NOMO-1 (cell line): Measurements from ENCODE around the gene PSTPIP1.

Experiments used
- DNase-seq, 2 experiments: peaks; one replicate each; lab custom pipeline; 2025; ENCODE audit not compliant: unreplicated experiment in 2 of 2; lab: John Stamatoyannopoulos, UW

Gene PSTPIP1

GRCh38 chr15:77028451-77029165, 33.7 kb downstream of the PSTPIP1 start:
- DNase-seq: no peak

- no peak for DNase-seq
Observed at GRCh38 chr15:77029166-77030047, 34.5 kb downstream of the PSTPIP1 start.

- DNase-seq: no peak
Observed at GRCh38 chr15:77030048-77030927, 35.4 kb downstream of the PSTPIP1 start.

- DNase-seq: no peak
Observed at GRCh38 chr15:77030928-77031375, 36.0 kb downstream of the PSTPIP1 start.

GRCh38 chr15:77031376-77032050, 36.6 kb downstream of the PSTPIP1 start:
- DNase-seq: peak; percentile 22 to 25

GRCh38 chr15:77032052-77032646, 37.2 kb downstream of the PSTPIP1 start:
- no peak for DNase-seq

- DNase-seq: no peak
Observed at GRCh38 chr15:77032647-77033416, 37.9 kb downstream of the PSTPIP1 start.

- DNase-seq: no peak
Observed at GRCh38 chr15:77033417-77033728, 38.4 kb downstream of the PSTPIP1 start.

GRCh38 chr15:77033729-77034671, 39.1 kb downstream of the PSTPIP1 start:
- DNase-seq: no peak

GRCh38 chr15:77034695-77035489, 40.0 kb downstream of the PSTPIP1 start:
- no peak for DNase-seq

- no peak for DNase-seq
Observed at GRCh38 chr15:77035584-77035983, 40.7 kb downstream of the PSTPIP1 start.

- no peak for DNase-seq
Observed at GRCh38 chr15:77035999-77036471, 41.1 kb downstream of the PSTPIP1 start.

GRCh38 chr15:77036537-77037387, 41.8 kb downstream of the PSTPIP1 start:
- no peak for DNase-seq

GRCh38 chr15:77037388-77038209, 42.7 kb downstream of the PSTPIP1 start:
- DNase-seq: no peak

- DNase-seq: no peak
Observed at GRCh38 chr15:77038312-77039216, 43.6 kb downstream of the PSTPIP1 start.
